Measurements from ENCODE around the gene STT3B.

GRCh38 chr3:31614162-31614921 is 81.6 kb downstream of the STT3B start:
- TF ChIP-seq CTCF (optimal IDR thresholded peaks at IDR 0.05 in 1 of 3, IDR thresholded peaks at IDR 0.05 in 1 of 3, conservative IDR thresholded peaks at IDR 0.05 in 1 of 3; ENCODE audit: extremely low read depth in 1 of 3, insufficient read depth in 2 of 3, low read length in 3 of 3) (no peak), EZH2 (IDR thresholded peaks at IDR 0.05; ENCODE audit: low read length) (no peak)

All from keratinocyte (primary cell).